WTC11 (cell line): ENCODE measurements around the gene IL18R1.

Source experiments
- CTCF ChIP-seq: fragments of 200-600 bp; IDR thresholded peaks from 2 replicates; pipeline ENCODE4 v1.8.0; 2022; ENCODE audit warnings: antibody characterized with exemption
- NR2C2 ChIP-seq: sonication (generic); formaldehyde crosslinking; IDR thresholded peaks from 2 replicates; pipeline ENCODE4 v1.8.0; 2022; ENCODE audit warnings: mild to moderate bottlenecking, missing genetic modification reagents
- ZNF263 ChIP-seq: sonication (generic); formaldehyde crosslinking; IDR thresholded peaks from 2 replicates; pipeline ENCODE4 v1.8.1; 2022; ENCODE audit warnings: low read depth, mild to moderate bottlenecking, moderate library complexity, missing genetic modification reagents
- TF ChIP-seq, protein P1 (sequence below): sonication (generic); formaldehyde crosslinking; conservative IDR thresholded peaks from 2 replicates; pipeline ENCODE4 v1.8.1; 2022; ENCODE audit warnings: mild to moderate bottlenecking, missing genetic modification reagents
- TF ChIP-seq, protein P2 (sequence below): sonication (generic); formaldehyde crosslinking; IDR thresholded peaks from 2 replicates; pipeline ENCODE4 v1.8.0; 2022; ENCODE audit warnings: mild to moderate bottlenecking, missing genetic modification reagents

DNA sequence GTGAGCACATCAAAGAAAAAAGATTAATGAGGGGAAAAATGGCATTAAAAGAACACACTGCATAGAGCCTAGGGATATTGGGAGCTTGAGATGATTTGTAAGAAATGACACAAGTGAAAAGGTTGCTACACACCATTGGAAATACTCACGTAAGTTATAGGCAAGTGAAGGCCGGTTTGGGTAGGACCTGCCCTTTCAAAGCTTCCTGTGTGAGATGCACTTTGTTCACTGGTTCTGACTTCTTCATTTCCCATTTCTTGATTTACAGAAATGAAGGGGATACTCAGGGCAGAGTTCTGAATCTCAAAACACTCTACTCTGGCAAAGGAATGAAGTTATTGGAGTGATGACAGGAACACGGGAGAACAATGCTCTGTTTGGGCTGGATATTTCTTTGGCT, 67.3 kb downstream of the IL18R1 start, which contains the start of gene IL18RAP:
- TF ChIP-seq CTCF, result no peak
- TF ChIP-seq, protein P1, sequence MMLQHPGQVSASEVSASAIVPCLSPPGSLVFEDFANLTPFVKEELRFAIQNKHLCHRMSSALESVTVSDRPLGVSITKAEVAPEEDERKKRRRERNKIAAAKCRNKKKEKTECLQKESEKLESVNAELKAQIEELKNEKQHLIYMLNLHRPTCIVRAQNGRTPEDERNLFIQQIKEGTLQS (CRISPR knock-in tag), result no peak
- TF ChIP-seq ZNF263 (CRISPR knock-in tag), result no peak
- no peak for TF ChIP-seq NR2C2 (CRISPR knock-in tag)
- TF ChIP-seq, protein P2, sequence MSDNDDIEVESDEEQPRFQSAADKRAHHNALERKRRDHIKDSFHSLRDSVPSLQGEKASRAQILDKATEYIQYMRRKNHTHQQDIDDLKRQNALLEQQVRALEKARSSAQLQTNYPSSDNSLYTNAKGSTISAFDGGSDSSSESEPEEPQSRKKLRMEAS (CRISPR knock-in tag), result no peak
